ENCODE measurements around the gene CXCR4.

CXCR4 gene

GRCh38 chr2:136117909-136118818 is at the start of gene CXCR4:
CXCR4 (minus strand) TSS chr2:136118149; CDS start chr2:136118060, 89 bp downstream.
- DNase-seq (ENCODE audit: extremely low read depth in 1 of 2, low read depth in 1 of 2), result peak; percentile 85 to 90

GRCh38 chr2:136164280-136164776 is 46.4 kb upstream of the CXCR4 start:
- DNase-seq (ENCODE audit: extremely low read depth in 1 of 2, low read depth in 1 of 2), result no peak

- DNase-seq (ENCODE audit: extremely low read depth in 1 of 2, low read depth in 1 of 2), result no peak
Measured at GRCh38 chr2:136162438-136162837, 44.5 kb upstream of the CXCR4 start.

- no peak for DNase-seq (ENCODE audit: extremely low read depth in 1 of 2, low read depth in 1 of 2)
Measured at GRCh38 chr2:136156411-136156810, 38.5 kb upstream of the CXCR4 start.

GRCh38 chr2:136154384-136154783 is 36.4 kb upstream of the CXCR4 start:
- DNase-seq (ENCODE audit: extremely low read depth in 1 of 2, low read depth in 1 of 2), result no peak

- no peak for DNase-seq (ENCODE audit: extremely low read depth in 1 of 2, low read depth in 1 of 2)
Measured at GRCh38 chr2:136151021-136151971, 33.3 kb upstream of the CXCR4 start.

- DNase-seq (ENCODE audit: extremely low read depth in 1 of 2, low read depth in 1 of 2), result no peak
Measured at GRCh38 chr2:136149011-136149410, 31.1 kb upstream of the CXCR4 start.

- no peak for DNase-seq (ENCODE audit: extremely low read depth in 1 of 2, low read depth in 1 of 2)
Measured at GRCh38 chr2:136146564-136146963, 28.6 kb upstream of the CXCR4 start.

GRCh38 chr2:136143603-136144451 is 25.9 kb upstream of the CXCR4 start:
- no peak for DNase-seq (ENCODE audit: extremely low read depth in 1 of 2, low read depth in 1 of 2)

GRCh38 chr2:136141510-136142149 is 23.7 kb upstream of the CXCR4 start:
- no peak for DNase-seq (ENCODE audit: extremely low read depth in 1 of 2, low read depth in 1 of 2)

- DNase-seq (ENCODE audit: extremely low read depth in 1 of 2, low read depth in 1 of 2), result no peak
Measured at GRCh38 chr2:136139631-136140030, 21.7 kb upstream of the CXCR4 start.

- DNase-seq (ENCODE audit: extremely low read depth in 1 of 2, low read depth in 1 of 2), result no peak
Measured at GRCh38 chr2:136137982-136138381, 20.0 kb upstream of the CXCR4 start.

GRCh38 chr2:136136931-136137330 is 19.0 kb upstream of the CXCR4 start:
- DNase-seq (ENCODE audit: extremely low read depth in 1 of 2, low read depth in 1 of 2), result no peak

GRCh38 chr2:136135921-136136906 is 18.3 kb upstream of the CXCR4 start:
- peak; percentile 62 to 83 for DNase-seq (ENCODE audit: extremely low read depth in 1 of 2, low read depth in 1 of 2)

- no peak for DNase-seq (ENCODE audit: extremely low read depth in 1 of 2, low read depth in 1 of 2)
Measured at GRCh38 chr2:136135462-136135861, 17.5 kb upstream of the CXCR4 start.

GRCh38 chr2:136134126-136134525 is 16.2 kb upstream of the CXCR4 start:
- no peak for DNase-seq (ENCODE audit: extremely low read depth in 1 of 2, low read depth in 1 of 2)

GRCh38 chr2:136133586-136133985 is 15.6 kb upstream of the CXCR4 start:
- DNase-seq (ENCODE audit: extremely low read depth in 1 of 2, low read depth in 1 of 2), result no peak

- no peak for DNase-seq (ENCODE audit: extremely low read depth in 1 of 2, low read depth in 1 of 2)
Measured at GRCh38 chr2:136133176-136133575, 15.2 kb upstream of the CXCR4 start.

- DNase-seq (ENCODE audit: extremely low read depth in 1 of 2, low read depth in 1 of 2), result no peak
Measured at GRCh38 chr2:136132825-136133155, 14.8 kb upstream of the CXCR4 start.

Data from activated CD8-positive, alpha-beta memory T cell treated with anti-CD3 and anti-CD28 coated beads for 1 hour (primary cell).